PC-3 (cell line): ENCODE data around the gene HDGF. TPM values are rescaled to one million over a fixed set of nuclear protein-coding genes. Genes with fewer than 3 reads are reported as not detected.

Source experiments
- ATAC-seq: fragments of 200-7000 bp; cut with Tn5 transposase; 2 replicates; pipeline ENCODE4 v1.9.1; 2020; ENCODE audit warnings: mild to moderate bottlenecking, moderate library complexity
- BruUV-seq: library from RNA; stranded (reverse); fragments of 400-500 nt; replicated peaks from 2 replicates; lab custom pipeline; 2021; lab: Mats Ljungman, UMichigan
- CTCF ChIA-PET: fragments of 300-600 bp; sonication (Branson Sonifier 250); formaldehyde crosslinking; loops from one replicate; lab custom pipeline; 2022; ENCODE audit warnings: antibody characterized with exemption; lab: Charles Lee
- POLR2A ChIA-PET: fragments of 300-600 bp; sonication (Branson Sonifier 250); formaldehyde crosslinking; loops from one replicate; lab custom pipeline; 2022; ENCODE audit warnings: antibody characterized with exemption; ENCODE audit not compliant: unreplicated experiment; lab: Charles Lee
- DNase-seq: peaks from one replicate; pipeline ENCODE4 v3.0.0-alpha.2; 2015
- H2AFZ ChIP-seq: fragments of 300-600 bp; sonication (generic); 2 replicates; pipeline ENCODE4 v1.6.0; 2016; ENCODE audit warnings: antibody characterized with exemption, low read length
- H3F3A ChIP-seq: fragments of 300-600 bp; sonication (generic); one replicate; pipeline ENCODE4 v1.6.0; 2017; ENCODE audit warnings: antibody characterized with exemption, low read length, control low read depth, mild to moderate bottlenecking; ENCODE audit not compliant: unreplicated experiment
- H3K27ac ChIP-seq: fragments of 300-600 bp; sonication (generic); 2 replicates; pipeline ENCODE4 v1.5.1; 2016; ENCODE audit warnings: mild to moderate bottlenecking, low read length
- H3K27me3 ChIP-seq: fragments of 300-600 bp; sonication (generic); 2 replicates; pipeline ENCODE4 v1.6.1; 2016; ENCODE audit warnings: low read length, mixed read lengths
- H3K36me3 ChIP-seq: fragments of 300-600 bp; sonication (generic); 2 replicates; pipeline ENCODE4 v1.6.1; 2016; ENCODE audit warnings: low read depth, mixed run types, low read length, mixed read lengths
- H3K4me1 ChIP-seq: fragments of 300-600 bp; sonication (generic); 2 replicates; pipeline ENCODE4 v1.5.1; 2016; ENCODE audit warnings: low read length; ENCODE audit not compliant: insufficient read depth
- H3K4me2 ChIP-seq: fragments of 300-600 bp; sonication (generic); 2 replicates; pipeline ENCODE4 v1.6.0; 2016; ENCODE audit warnings: low read length
- H3K4me3 ChIP-seq: fragments of 300-600 bp; sonication (generic); 2 replicates; pipeline ENCODE4 v1.5.1; 2016; ENCODE audit warnings: mild to moderate bottlenecking, low read length, mixed read lengths
- H3K79me2 ChIP-seq: fragments of 300-600 bp; sonication (generic); 2 replicates; pipeline ENCODE4 v1.6.1; 2017; ENCODE audit warnings: low read length, mixed read lengths
- H3K9ac ChIP-seq: fragments of 300-600 bp; sonication (generic); 2 replicates; pipeline ENCODE4 v1.6.0; 2016; ENCODE audit warnings: mild to moderate bottlenecking, low read length
- H3K9me2 ChIP-seq: fragments of 300-600 bp; sonication (generic); replicated peaks from 2 replicates; pipeline ENCODE4 v1.6.1; 2016; ENCODE audit warnings: mixed run types, low read length, mixed read lengths
- H3K9me3 ChIP-seq: fragments of 300-600 bp; sonication (generic); 2 replicates; pipeline ENCODE4 v1.6.1; 2016; ENCODE audit warnings: low read length, mixed read lengths
- H4K20me1 ChIP-seq: fragments of 300-600 bp; sonication (generic); 2 replicates; pipeline ENCODE4 v1.6.1; 2016; ENCODE audit warnings: low read length, mixed read lengths
- CTCF ChIP-seq: fragments of 300-600 bp; sonication (generic); conservative IDR thresholded peaks from 2 replicates; pipeline ENCODE4 v1.5.1; 2017; ENCODE audit warnings: antibody characterized with exemption, low read depth, mild to moderate bottlenecking, low read length
- EZH2 ChIP-seq: fragments of 300-600 bp; sonication (generic); IDR thresholded peaks from one replicate; pipeline ENCODE4 v1.6.1; 2017; ENCODE audit warnings: antibody characterized with exemption, mild to moderate bottlenecking, low read length; ENCODE audit not compliant: unreplicated experiment
- EZH2phosphoT487 ChIP-seq: fragments of 300-600 bp; sonication (generic); IDR thresholded peaks from 2 replicates; pipeline ENCODE4 v1.6.1; 2018; ENCODE audit warnings: mild to moderate bottlenecking, antibody characterized with exemption, low read length, borderline replicate concordance
- intact Hi-C: fragments of 100-400 bp; cut with micrococcal nuclease; formaldehyde crosslinking; loops from 2 replicates; pipeline ENCODE4 v1.9.0; 2023
- total RNA-seq: library from RNA; depleted of rRNA; stranded (reverse); fragments of >200 nt; gene quantifications from 2 replicates; pipeline ENCODE4 v1.2.3, GENCODE V29; 2014

Gene HDGF
- total RNA-seq, 1 experiment from 2014 or later = 586 TPM

GRCh38 chr1:156768610-156769295, 17.3 kb upstream of the HDGF start:
- peak overlapping the region; percentile 91 for H3K4me2 ChIP-seq
- peak overlapping the region; percentile 74 for H3K4me3 ChIP-seq
- no peak overlapping the region for H2AFZ ChIP-seq
- no peaks in the 10 kb centered on the region for H3K9me3 ChIP-seq
- H3K9ac ChIP-seq = peak overlapping the region; percentile 98
- TF ChIP-seq EZH2phosphoT487 = no peak
- no peak for TF ChIP-seq EZH2
- no peak for TF ChIP-seq CTCF
- CTCF ChIA-PET = interaction anchor here (0.6 to 2.0 kb wide), 2 partner anchors 16 to 43 kb away, joined by 3 to 10 read pairs; no protein-coding TSS in a partner anchor
- no peak overlapping the region for H3K27ac ChIP-seq
- H3K4me1 ChIP-seq = peaks cover 31% of the 10 kb centered on the region
- H3K27me3 ChIP-seq = no peaks in the 10 kb centered on the region
- intact Hi-C loops = no loop called here
- H3K36me3 ChIP-seq = peaks cover 17% of the 10 kb centered on the region
- ATAC-seq (no peak), DNase-seq (no peak)
- H4K20me1 ChIP-seq = peaks cover 19% of the 10 kb centered on the region; the same call in 1 of the 2 replicates
- H3K9me2 ChIP-seq = no peaks in the 10 kb centered on the region
- POLR2A ChIA-PET = interaction anchor here (1.0 kb wide), 1 partner anchor 28 kb away, joined by 18 read pairs; the partner anchor contains the start of gene MRPL24
- no TSS peak for BruUV-seq
- H3K79me2 ChIP-seq = peaks cover 72% of the 10 kb centered on the region
- H3F3A ChIP-seq = no peaks in the 10 kb centered on the region

- ChIA-PET CTCF (interaction anchor here (1.0 to 2.0 kb wide), 5 partner anchors 27 to 91 kb away, joined by 3 to 10 read pairs (median 5); partner anchors contain the start of gene MRPL24), POLR2A (interaction anchor here (0.6 to 1.8 kb wide), 5 partner anchors 16 to 42 kb away, joined by 3 to 18 read pairs (median 6); partner anchors contain the start of genes HDGF, ISG20L2, METTL25B and MRPL24)
- Histone ChIP-seq H2AFZ (peak overlapping the region; percentile 60), H3F3A (no peaks in the 10 kb centered on the region), H3K36me3 (peaks cover 12% of the 10 kb centered on the region), H3K79me2 (peaks cover 65% of the 10 kb centered on the region), H4K20me1 (peaks cover 12% of the 10 kb centered on the region; the same call in 1 of the 2 replicates), H3K4me2 (peak overlapping the region; percentile 91), H3K27me3 (no peaks in the 10 kb centered on the region), H3K9me3 (no peaks in the 10 kb centered on the region), H3K4me3 (peak overlapping the region; percentile 74), H3K27ac (peak overlapping the region; percentile 74), H3K4me1 (peaks cover 31% of the 10 kb centered on the region), H3K9me2 (no peaks in the 10 kb centered on the region), H3K9ac (peak overlapping the region; percentile 98)
- intact Hi-C loops = loop anchor here (1.0 kb wide), 3 partner anchors 16 to 40 kb away; partner anchors contain the start of genes ISG20L2, METTL25B and MRPL24
- TF ChIP-seq EZH2 = no peak
- TF ChIP-seq CTCF = no peak
- TF ChIP-seq EZH2phosphoT487 = no peak
- no peak for DNase-seq
- BruUV-seq = no TSS peak
- ATAC-seq = no peak; the same call in 1 of the 2 replicates
Measured at GRCh38 chr1:156767879-156768604, 16.6 kb upstream of the HDGF start.
